Mesendoderm (in vitro differentiated cells): ENCODE data around the gene SHLD1.

Source experiments
- DNase-seq: peaks from one replicate; pipeline ENCODE4 v3.0.0; 2013
- H2AK5ac ChIP-seq: 2 replicates; pipeline ENCODE4 v1.6.1; 2013; ENCODE audit warnings: low read length, inconsistent platforms
- H2BK120ac ChIP-seq: 2 replicates; pipeline ENCODE4 v1.6.1; 2013; ENCODE audit warnings: low read depth, mild to moderate bottlenecking, low read length, moderate library complexity, mixed read lengths
- H2BK15ac ChIP-seq: replicated peaks from 2 replicates; pipeline ENCODE4 v1.6.1; 2013; ENCODE audit warnings: low read depth, mild to moderate bottlenecking, moderate library complexity
- H2BK5ac ChIP-seq: 2 replicates; pipeline ENCODE4 v1.6.1; 2013; ENCODE audit warnings: low read length, inconsistent platforms
- H3K18ac ChIP-seq: 2 replicates; pipeline ENCODE4 v1.6.1; 2013; ENCODE audit warnings: mild to moderate bottlenecking, low read length, mixed read lengths
- H3K23ac ChIP-seq: one replicate; pipeline ENCODE4 v1.6.1; 2013; ENCODE audit warnings: low read length
- H3K27ac ChIP-seq: 2 replicates; pipeline ENCODE4 v1.5.1; 2013; ENCODE audit warnings: low read depth, mild to moderate bottlenecking, inconsistent platforms, low read length, moderate library complexity
- H3K27me3 ChIP-seq: 2 replicates; pipeline ENCODE4 v1.6.1; 2013; ENCODE audit warnings: low read length, control low read depth, mild to moderate bottlenecking, inconsistent platforms; ENCODE audit not compliant: insufficient read depth, poor library complexity
- H3K36me3 ChIP-seq: 2 replicates; pipeline ENCODE4 v1.6.1; 2013; ENCODE audit warnings: low read length, inconsistent platforms; ENCODE audit not compliant: control insufficient read depth, insufficient read depth
- H3K4ac ChIP-seq: one replicate; pipeline ENCODE4 v1.6.1; 2013; ENCODE audit warnings: low read depth, mild to moderate bottlenecking, low read length, moderate library complexity
- H3K4me1 ChIP-seq: 2 replicates; pipeline ENCODE4 v1.6.1; 2013; ENCODE audit warnings: low read depth, low read length, inconsistent platforms; ENCODE audit not compliant: control insufficient read depth
- H3K4me2 ChIP-seq: 2 replicates; pipeline ENCODE4 v1.6.1; 2013; ENCODE audit warnings: low read length
- H3K4me3 ChIP-seq: 2 replicates; pipeline ENCODE4 v1.5.1; 2013; ENCODE audit warnings: mild to moderate bottlenecking, low read length
- H3K56ac ChIP-seq: one replicate; pipeline ENCODE4 v1.6.1; 2013; ENCODE audit warnings: low read length
- H3K79me1 ChIP-seq: 2 replicates; pipeline ENCODE4 v1.6.1; 2013; ENCODE audit warnings: low read length, inconsistent platforms
- H3K79me2 ChIP-seq: 2 replicates; pipeline ENCODE4 v1.6.1; 2013; ENCODE audit warnings: mild to moderate bottlenecking, low read length; ENCODE audit not compliant: control insufficient read depth, insufficient read depth
- H3K9ac ChIP-seq: 2 replicates; pipeline ENCODE4 v1.6.1; 2013; ENCODE audit warnings: low read length, inconsistent platforms
- H4K5ac ChIP-seq: one replicate; pipeline ENCODE4 v1.6.1; 2013; ENCODE audit warnings: low read length
- H4K8ac ChIP-seq: one replicate; pipeline ENCODE4 v1.6.1; 2013; ENCODE audit warnings: low read depth, mild to moderate bottlenecking, control low read depth, low read length, moderate library complexity
- WGBS: extraction: QIAGEN DNeasy Blood & Tissue Kit; methylation state at CpG from one replicate; pipeline ENCODE4 v1.1.7; 2013; ENCODE audit warnings: low lambda C conversion rate, missing lambda C conversion rate; ENCODE audit not compliant: insufficient coverage; ENCODE audit errors: extremely low coverage; 5-methylcytosine and 5-hydroxymethylcytosine counted together

SHLD1 gene

DNA sequence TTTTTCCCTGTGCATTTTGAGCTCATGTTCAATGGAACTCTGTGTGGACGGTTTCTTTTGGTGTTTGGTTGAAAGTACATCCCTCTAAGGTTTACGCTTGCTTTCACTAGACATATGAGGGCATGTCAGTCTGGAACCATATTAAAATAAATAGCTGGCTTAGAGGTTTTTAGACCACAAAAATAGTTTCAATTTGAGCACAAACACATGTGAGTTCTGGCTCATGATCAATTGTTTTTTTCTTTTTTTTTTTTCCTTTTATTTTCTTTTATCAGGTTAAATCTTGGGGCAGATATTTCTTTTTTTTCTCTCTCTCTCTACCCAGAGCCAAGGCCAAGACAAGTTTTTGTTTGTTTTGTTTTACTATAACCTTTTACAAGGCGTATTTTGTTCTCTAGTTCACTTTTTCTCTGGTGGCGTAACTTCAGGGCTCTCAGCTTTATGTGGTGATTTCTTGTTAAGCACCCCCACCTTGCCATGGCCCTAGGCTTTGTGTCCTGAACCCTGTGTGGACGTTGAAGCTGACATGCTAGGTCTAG, 92.9 kb downstream of the SHLD1 start:
- no peaks in the 10 kb centered on the region for H3K27me3 ChIP-seq
- H4K5ac ChIP-seq = no peak overlapping the region
- H3K18ac ChIP-seq = no peak overlapping the region
- no peak overlapping the region for H2AK5ac ChIP-seq
- no peak overlapping the region for H3K56ac ChIP-seq
- H3K27ac ChIP-seq = no peak overlapping the region
- no peak overlapping the region for H2BK5ac ChIP-seq
- no peaks in the 10 kb centered on the region for H3K4me1 ChIP-seq
- no peak for DNase-seq
- no peak overlapping the region for H3K23ac ChIP-seq
- H2BK120ac ChIP-seq = no peak overlapping the region
- no peak overlapping the region for H3K4me3 ChIP-seq
- no peaks in the 10 kb centered on the region for H3K79me1 ChIP-seq
- WGBS = no CpG with 5 or more reads among the region's 5 CpGs
- H4K8ac ChIP-seq = no peak overlapping the region
- no peak overlapping the region for H3K4ac ChIP-seq
- H3K9ac ChIP-seq = no peak overlapping the region
- H2BK15ac ChIP-seq = no peak overlapping the region
- no peaks in the 10 kb centered on the region for H3K36me3 ChIP-seq
- no peak overlapping the region for H3K4me2 ChIP-seq
- H3K79me2 ChIP-seq = no peaks in the 10 kb centered on the region

- no CpG with 5 or more reads among the region's 2 CpGs for WGBS
- no peak overlapping the region for H3K23ac ChIP-seq
Observed at GRCh38 chr20:5844063-5844681, 94.0 kb downstream of the SHLD1 start.

DNA sequence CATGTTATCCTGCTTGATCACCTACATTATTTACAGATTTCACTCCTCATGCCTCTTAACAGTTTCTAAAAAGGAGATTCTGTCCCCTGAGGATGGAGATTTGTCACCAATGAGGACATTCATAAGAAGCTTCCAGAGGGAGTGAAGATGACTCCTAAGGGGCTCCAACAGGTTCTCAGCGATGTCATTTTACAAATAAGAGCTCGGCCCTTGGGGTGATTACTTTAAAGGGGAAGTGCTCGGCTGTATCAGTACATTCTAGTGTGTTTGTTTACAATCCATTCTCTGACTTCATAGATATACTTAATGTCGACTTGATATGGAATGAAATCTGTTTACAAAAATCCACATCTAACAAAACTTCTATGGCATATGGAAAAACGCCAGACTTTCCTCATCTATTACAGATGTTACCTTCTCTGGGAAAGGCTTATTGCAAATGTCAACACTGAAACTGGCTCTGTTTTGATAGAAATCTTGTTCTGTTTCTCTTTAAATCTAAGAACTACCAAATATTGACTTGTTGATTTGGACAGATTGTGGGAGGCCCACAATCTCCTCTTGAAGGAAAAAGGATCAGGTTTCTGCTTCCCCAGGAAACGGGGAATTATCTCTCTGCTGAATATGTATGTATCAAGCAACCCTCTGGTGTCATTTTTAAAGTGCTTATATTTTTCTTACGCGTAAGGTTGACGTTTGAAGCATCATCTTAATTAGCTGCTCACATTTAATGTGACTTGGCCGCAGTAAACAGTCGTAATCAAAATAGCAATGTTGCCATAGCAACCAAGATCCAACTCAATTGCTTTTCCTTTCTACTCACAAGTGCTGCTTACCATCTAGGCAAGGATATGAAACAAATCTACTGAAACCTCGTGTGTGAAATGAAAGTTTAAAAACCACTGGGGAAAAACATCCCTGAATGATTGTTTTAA, 95.7 kb downstream of the SHLD1 start:
- Histone ChIP-seq H2BK120ac (no peak overlapping the region), H3K79me2 (no peaks in the 10 kb centered on the region), H4K8ac (no peak overlapping the region), H3K4me1 (no peaks in the 10 kb centered on the region), H3K36me3 (no peaks in the 10 kb centered on the region), H3K79me1 (no peaks in the 10 kb centered on the region), H3K9ac (no peak overlapping the region), H3K18ac (peak overlapping the region; percentile 28), H3K56ac (no peak overlapping the region), H2BK5ac (no peak overlapping the region), H3K4me2 (no peak overlapping the region), H3K4ac (no peak overlapping the region), H4K5ac (no peak overlapping the region), H3K27me3 (no peaks in the 10 kb centered on the region), H3K4me3 (no peak overlapping the region), H2AK5ac (no peak overlapping the region), H2BK15ac (no peak overlapping the region), H3K23ac (no peak overlapping the region), H3K27ac (no peak overlapping the region)
- DNase-seq = peak; percentile 47
- no CpG with 5 or more reads among the region's 12 CpGs for WGBS

More at GRCh38 chr20:5844063-5844681, 94.0 kb downstream of the SHLD1 start:
- H2BK120ac ChIP-seq = no peak overlapping the region
- no peak overlapping the region for H3K4ac ChIP-seq
- no peaks in the 10 kb centered on the region for H3K4me1 ChIP-seq
- no peak overlapping the region for H3K18ac ChIP-seq
- DNase-seq = no peak
- no peak overlapping the region for H3K27ac ChIP-seq
- no peak overlapping the region for H2AK5ac ChIP-seq
- H4K5ac ChIP-seq = no peak overlapping the region
- no peaks in the 10 kb centered on the region for H3K27me3 ChIP-seq
- no peak overlapping the region for H3K9ac ChIP-seq
- no peaks in the 10 kb centered on the region for H3K79me2 ChIP-seq
- H2BK15ac ChIP-seq = no peak overlapping the region
- H3K79me1 ChIP-seq = no peaks in the 10 kb centered on the region
- no peak overlapping the region for H3K4me2 ChIP-seq
- no peak overlapping the region for H3K4me3 ChIP-seq
- no peak overlapping the region for H3K56ac ChIP-seq
- H4K8ac ChIP-seq = no peak overlapping the region
- H2BK5ac ChIP-seq = no peak overlapping the region
- no peaks in the 10 kb centered on the region for H3K36me3 ChIP-seq

GRCh38 chr20:5848711-5849505, 98.7 kb downstream of the SHLD1 start:
- H2BK5ac ChIP-seq = no peak overlapping the region
- no peak overlapping the region for H3K4ac ChIP-seq
- no peaks in the 10 kb centered on the region for H3K4me1 ChIP-seq
- no peaks in the 10 kb centered on the region for H3K79me1 ChIP-seq
- no peak overlapping the region for H3K9ac ChIP-seq
- H4K8ac ChIP-seq = no peak overlapping the region
- H3K36me3 ChIP-seq = no peaks in the 10 kb centered on the region
- no peak for DNase-seq
- H4K5ac ChIP-seq = no peak overlapping the region
- H3K4me2 ChIP-seq = no peak overlapping the region
- H3K79me2 ChIP-seq = no peaks in the 10 kb centered on the region
- no peak overlapping the region for H3K56ac ChIP-seq
- WGBS = no CpG with 5 or more reads among the region's 11 CpGs
- H2BK120ac ChIP-seq = no peak overlapping the region
- no peaks in the 10 kb centered on the region for H3K27me3 ChIP-seq
- H2AK5ac ChIP-seq = no peak overlapping the region
- H3K18ac ChIP-seq = no peak overlapping the region
- no peak overlapping the region for H3K23ac ChIP-seq
- H3K27ac ChIP-seq = no peak overlapping the region
- no peak overlapping the region for H2BK15ac ChIP-seq
- no peak overlapping the region for H3K4me3 ChIP-seq

GRCh38 chr20:5855939-5856338, 105.7 kb downstream of the SHLD1 start:
- H3K4me1 ChIP-seq = no peaks in the 10 kb centered on the region
- WGBS = no CpG with 5 or more reads among the region's 3 CpGs

More at GRCh38 chr20:5855939-5856338, 105.7 kb downstream of the SHLD1 start:
- H2AK5ac ChIP-seq = no peak overlapping the region
- H3K4me3 ChIP-seq = no peak overlapping the region
- no peak overlapping the region for H2BK15ac ChIP-seq
- H2BK5ac ChIP-seq = no peak overlapping the region
- H3K4me2 ChIP-seq = no peak overlapping the region
- H3K56ac ChIP-seq = no peak overlapping the region
- no peaks in the 10 kb centered on the region for H3K79me1 ChIP-seq
- no peak overlapping the region for H3K27ac ChIP-seq
- H4K5ac ChIP-seq = no peak overlapping the region
- no peak overlapping the region for H4K8ac ChIP-seq
- no peak overlapping the region for H3K4ac ChIP-seq
- no peaks in the 10 kb centered on the region for H3K27me3 ChIP-seq
- H3K36me3 ChIP-seq = no peaks in the 10 kb centered on the region
- no peak overlapping the region for H3K18ac ChIP-seq
- no peaks in the 10 kb centered on the region for H3K79me2 ChIP-seq
- no peak overlapping the region for H3K23ac ChIP-seq
- no peak for DNase-seq
- no peak overlapping the region for H2BK120ac ChIP-seq
- H3K9ac ChIP-seq = no peak overlapping the region
